ENCODE measurements around the gene UBE2V1.
"Not testable (repeated sequence)": the region's sequence is repeated elsewhere in the genome, so short reads cannot be mapped to it uniquely, and the experiment has no call there.

UBE2V1 gene

GRCh38 chr20:50112512-50113419 is at the start of gene UBE2V1:
TSS of gene UBE2V1 (minus strand) at chr20:50113150. CDS start at chr20:50113128, 22 bp downstream.
- peak; percentile 88 for DNase-seq

GRCh38 chr20:50161494-50161893 is 48.5 kb upstream of the UBE2V1 start:
- not testable (repeated sequence) for DNase-seq

GRCh38 chr20:50153500-50154377 is 40.8 kb upstream of the UBE2V1 start, which contains the start of gene PEDS1:
TSS of gene PEDS1 (minus strand) at chr20:50153723. CDS start at chr20:50153637, 86 bp downstream.
- DNase-seq = peak; percentile 83

GRCh38 chr20:50153153-50153499 is 40.2 kb upstream of the UBE2V1 start:
- DNase-seq = no peak

- DNase-seq = peak; percentile 11
Measured at GRCh38 chr20:50152394-50153152, 39.6 kb upstream of the UBE2V1 start.

- no peak for DNase-seq
Measured at GRCh38 chr20:50151034-50151743, 38.2 kb upstream of the UBE2V1 start.

- no peak for DNase-seq
Measured at GRCh38 chr20:50149481-50150254, 36.7 kb upstream of the UBE2V1 start.

GRCh38 chr20:50146732-50147662 is 34.0 kb upstream of the UBE2V1 start:
- peak; percentile 89 for DNase-seq

- no peak for DNase-seq
Measured at GRCh38 chr20:50146214-50146613, 33.3 kb upstream of the UBE2V1 start.

GRCh38 chr20:50145566-50145965 is 32.6 kb upstream of the UBE2V1 start:
- DNase-seq = no peak

GRCh38 chr20:50144362-50144761 is 31.4 kb upstream of the UBE2V1 start:
- DNase-seq = no peak

- DNase-seq = no peak
Measured at GRCh38 chr20:50142812-50143211, 29.9 kb upstream of the UBE2V1 start.

GRCh38 chr20:50141811-50142561 is 29.0 kb upstream of the UBE2V1 start:
- DNase-seq = no peak

- DNase-seq = no peak
Measured at GRCh38 chr20:50141018-50141675, 28.2 kb upstream of the UBE2V1 start.

- no peak for DNase-seq
Measured at GRCh38 chr20:50140339-50140859, 27.4 kb upstream of the UBE2V1 start.

- DNase-seq = no peak
Measured at GRCh38 chr20:50138479-50139393, 25.8 kb upstream of the UBE2V1 start.

GRCh38 chr20:50138120-50138478 is 25.1 kb upstream of the UBE2V1 start:
- no peak for DNase-seq

- DNase-seq = not testable (repeated sequence)
Measured at GRCh38 chr20:50137702-50138101, 24.8 kb upstream of the UBE2V1 start.
